Activated naive CD4-positive, alpha-beta T cell treated with anti-CD3 and anti-CD28 coated beads for 36 hours (primary cell): ENCODE measurements around the gene EVPLL. TPM values are rescaled to one million over a fixed set of nuclear protein-coding genes. Genes with fewer than 3 reads are reported as not detected.
A peak's percentile ranks its signal among the peaks of the same experiment; 100 is the strongest.
"Not testable (repeated sequence)": the region's sequence is repeated elsewhere in the genome, so short reads cannot be mapped to it uniquely, and the experiment has no call there.

Source experiments
- CTCF ChIA-PET: fragments of 350-600 bp; sonication (Branson Sonifier 250); formaldehyde crosslinking; loops from one replicate; lab custom pipeline; 2021; ENCODE audit warnings: antibody characterized with exemption; lab: Charles Lee
- DNase-seq: peaks from one replicate; pipeline ENCODE4 v3.0.0-alpha.2; 2020
- H3K27ac Mint-ChIP-seq: one replicate; pipeline ENCODE4 v1.8.0; 2021; ENCODE audit warnings: mild to moderate bottlenecking, mixed read lengths
- H3K27me3 Mint-ChIP-seq: one replicate; pipeline ENCODE4 v1.8.0; 2021; ENCODE audit warnings: low read depth, mixed read lengths
- H3K36me3 Mint-ChIP-seq: one replicate; pipeline ENCODE4 v1.8.0; 2021; ENCODE audit warnings: low read depth, mixed read lengths
- H3K4me1 Mint-ChIP-seq: one replicate; pipeline ENCODE4 v1.8.0; 2021; ENCODE audit warnings: low read depth, mixed read lengths
- H3K4me3 Mint-ChIP-seq: one replicate; pipeline ENCODE4 v1.8.0; 2021; ENCODE audit warnings: mild to moderate bottlenecking, moderate library complexity, mixed read lengths
- H3K9me3 Mint-ChIP-seq: one replicate; pipeline ENCODE4 v1.8.0; 2021; ENCODE audit warnings: mixed read lengths
- intact Hi-C: fragments of 100-400 bp; cut with micrococcal nuclease; formaldehyde crosslinking; loops from one replicate; pipeline ENCODE4 v1.15.1; 2023
- total RNA-seq, 2 experiments: library from RNA; stranded (reverse); gene quantifications; one replicate each; pipeline ENCODE4 v1.2.3, GENCODE V29; 2021

Gene EVPLL
- total RNA-seq, 2 experiments from 2014 or later = not detected

- intact Hi-C loops = no loop called here
- H3K9me3 Mint-ChIP-seq = no peaks in the 10 kb centered on the region
- no peak for DNase-seq
- peaks cover 2% of the 10 kb centered on the region for H3K36me3 Mint-ChIP-seq
- H3K4me1 Mint-ChIP-seq = peaks cover 4% of the 10 kb centered on the region
- CTCF ChIA-PET = no interaction called here
- H3K27me3 Mint-ChIP-seq = peaks cover 11% of the 10 kb centered on the region
- no peak overlapping the region for H3K27ac Mint-ChIP-seq
- no peak overlapping the region for H3K4me3 Mint-ChIP-seq
Observed at GRCh38 chr17:18381158-18381952, 3.8 kb downstream of the EVPLL start.

- Mint-ChIP-seq H3K4me3 (no peak overlapping the region), H3K27ac (no peak overlapping the region), H3K27me3 (peaks cover 11% of the 10 kb centered on the region), H3K4me1 (peaks cover 4% of the 10 kb centered on the region), H3K9me3 (no peaks in the 10 kb centered on the region), H3K36me3 (peaks cover 2% of the 10 kb centered on the region)
- CTCF ChIA-PET = no interaction called here
- no peak for DNase-seq
- intact Hi-C loops = no loop called here
Observed at GRCh38 chr17:18381953-18382245, 4.3 kb downstream of the EVPLL start.

DNA sequence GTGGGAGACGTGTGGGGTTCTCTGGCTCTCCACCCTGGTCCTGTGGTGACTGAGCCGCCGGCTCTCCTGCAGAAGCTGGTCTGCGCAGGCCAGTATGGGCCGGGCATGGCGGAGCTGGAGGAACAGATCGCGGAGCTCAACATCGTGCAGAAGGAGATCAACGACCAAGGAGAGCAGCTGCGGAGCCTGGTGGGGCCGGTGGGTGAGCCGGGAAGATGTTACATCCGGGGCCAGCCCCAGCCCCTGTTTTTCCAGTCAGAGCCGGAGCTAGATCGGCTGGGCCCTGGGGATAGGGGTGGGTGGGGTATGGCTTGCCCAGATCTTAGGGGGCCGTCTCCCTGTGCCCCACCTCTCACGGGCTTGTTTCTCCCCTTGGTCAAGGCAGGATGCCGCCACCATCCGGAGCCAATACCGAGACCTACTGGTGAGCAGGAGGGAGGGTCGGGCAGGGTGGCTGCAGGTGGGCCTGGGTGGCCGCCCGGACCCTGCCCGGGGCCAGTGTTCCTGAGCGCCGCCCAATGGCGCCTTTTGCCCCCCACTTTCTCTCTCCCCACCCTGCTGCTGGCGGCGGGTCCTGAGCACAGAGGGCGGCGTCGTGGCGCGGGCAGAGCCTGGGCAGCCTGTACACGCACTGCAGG is 5.0 kb downstream of the EVPLL start:
- CTCF ChIA-PET = no interaction called here
- H3K4me1 Mint-ChIP-seq = peaks cover 4% of the 10 kb centered on the region
- H3K4me3 Mint-ChIP-seq = no peak overlapping the region
- peaks cover 11% of the 10 kb centered on the region for H3K27me3 Mint-ChIP-seq
- peaks cover 2% of the 10 kb centered on the region for H3K36me3 Mint-ChIP-seq
- intact Hi-C loops = no loop called here
- DNase-seq = no peak
- no peaks in the 10 kb centered on the region for H3K9me3 Mint-ChIP-seq
- H3K27ac Mint-ChIP-seq = no peak overlapping the region

GRCh38 chr17:18383079-18383481 is 5.5 kb downstream of the EVPLL start:
- H3K4me1 Mint-ChIP-seq, H3K4me3 Mint-ChIP-seq, H3K27ac Mint-ChIP-seq, H3K36me3 Mint-ChIP-seq, H3K9me3 Mint-ChIP-seq, intact Hi-C loops: not testable (repeated sequence)
- CTCF ChIA-PET = interaction anchor here (0.6 to 0.8 kb wide), 2 partner anchors 12 to 34 kb away, joined by 3 to 4 read pairs; no protein-coding TSS in a partner anchor
- peak; percentile 34 for DNase-seq
- peaks cover 11% of the 10 kb centered on the region for H3K27me3 Mint-ChIP-seq

DNA sequence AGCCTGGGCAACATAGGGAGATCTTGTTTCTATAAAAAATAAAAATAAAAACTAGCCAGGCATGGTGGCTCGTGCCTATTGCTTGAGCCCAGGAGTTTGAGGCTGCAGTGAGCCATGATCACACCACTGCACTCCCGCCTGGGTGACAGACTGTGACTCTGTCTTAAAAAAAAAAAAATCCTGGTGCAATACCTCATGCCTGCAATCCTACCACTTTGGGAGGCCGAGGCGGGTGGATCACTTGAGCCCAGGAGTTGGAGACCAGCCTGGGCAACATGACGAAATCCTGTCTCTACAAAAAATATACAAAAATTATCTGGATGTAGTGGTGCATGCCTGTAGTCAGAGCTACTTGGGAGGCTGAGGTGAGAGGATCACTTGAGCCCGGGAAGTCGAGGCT is 6.7 kb downstream of the EVPLL start:
- H3K9me3 Mint-ChIP-seq, H3K27ac Mint-ChIP-seq, CTCF ChIA-PET, intact Hi-C loops, H3K36me3 Mint-ChIP-seq, DNase-seq, H3K4me3 Mint-ChIP-seq, H3K4me1 Mint-ChIP-seq: not testable (repeated sequence)
- H3K27me3 Mint-ChIP-seq = peaks cover 11% of the 10 kb centered on the region

DNA sequence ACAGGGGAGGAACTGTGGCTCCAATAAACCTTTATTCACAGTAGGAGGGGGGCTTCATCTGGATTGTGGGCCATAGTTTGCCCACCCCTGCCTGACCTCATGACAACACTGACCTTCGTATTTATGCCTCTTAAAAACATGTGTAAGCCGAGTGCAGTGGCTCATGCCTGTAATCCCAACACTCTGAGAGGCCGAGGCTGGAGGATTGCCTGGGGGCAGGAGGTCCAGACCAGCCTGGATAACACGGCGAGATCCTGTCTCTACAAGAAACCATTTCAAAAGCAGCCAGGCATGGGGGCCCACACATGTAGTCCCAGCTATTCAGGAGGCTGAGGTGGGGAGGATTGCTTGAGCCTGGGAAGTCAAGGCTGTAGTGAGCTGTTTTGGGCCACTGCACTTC is 10.0 kb downstream of the EVPLL start:
- H3K4me1 Mint-ChIP-seq, H3K27ac Mint-ChIP-seq, H3K9me3 Mint-ChIP-seq, CTCF ChIA-PET, H3K4me3 Mint-ChIP-seq, intact Hi-C loops, DNase-seq, H3K27me3 Mint-ChIP-seq, H3K36me3 Mint-ChIP-seq: not testable (repeated sequence)

DNA sequence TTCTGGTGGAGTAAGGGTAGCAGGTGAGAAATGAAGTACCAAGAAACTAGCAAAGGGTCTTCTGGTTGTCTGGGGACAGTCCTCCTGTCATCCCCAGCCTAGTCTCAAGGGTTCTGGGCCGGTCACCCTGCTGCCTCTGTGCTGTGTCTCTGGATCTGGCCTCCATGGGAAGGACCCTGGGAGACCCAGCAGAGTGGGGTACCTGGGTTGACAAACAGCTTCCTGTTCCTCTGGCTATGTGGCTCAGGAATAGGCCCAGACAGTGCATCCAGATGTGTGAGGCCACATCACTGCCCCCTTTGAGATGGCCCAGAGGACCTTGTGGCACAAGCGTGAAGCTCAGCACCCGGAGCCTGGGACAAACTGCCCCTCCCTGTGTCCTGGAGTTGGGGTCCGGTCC is 10.7 kb downstream of the EVPLL start:
- CTCF ChIA-PET, H3K4me1 Mint-ChIP-seq, H3K27ac Mint-ChIP-seq, H3K27me3 Mint-ChIP-seq, H3K36me3 Mint-ChIP-seq, H3K9me3 Mint-ChIP-seq, DNase-seq, intact Hi-C loops, H3K4me3 Mint-ChIP-seq: not testable (repeated sequence)

GRCh38 chr17:18388728-18389127 is 11.2 kb downstream of the EVPLL start:
- H3K4me3 Mint-ChIP-seq, intact Hi-C loops: not testable (repeated sequence)

DNA sequence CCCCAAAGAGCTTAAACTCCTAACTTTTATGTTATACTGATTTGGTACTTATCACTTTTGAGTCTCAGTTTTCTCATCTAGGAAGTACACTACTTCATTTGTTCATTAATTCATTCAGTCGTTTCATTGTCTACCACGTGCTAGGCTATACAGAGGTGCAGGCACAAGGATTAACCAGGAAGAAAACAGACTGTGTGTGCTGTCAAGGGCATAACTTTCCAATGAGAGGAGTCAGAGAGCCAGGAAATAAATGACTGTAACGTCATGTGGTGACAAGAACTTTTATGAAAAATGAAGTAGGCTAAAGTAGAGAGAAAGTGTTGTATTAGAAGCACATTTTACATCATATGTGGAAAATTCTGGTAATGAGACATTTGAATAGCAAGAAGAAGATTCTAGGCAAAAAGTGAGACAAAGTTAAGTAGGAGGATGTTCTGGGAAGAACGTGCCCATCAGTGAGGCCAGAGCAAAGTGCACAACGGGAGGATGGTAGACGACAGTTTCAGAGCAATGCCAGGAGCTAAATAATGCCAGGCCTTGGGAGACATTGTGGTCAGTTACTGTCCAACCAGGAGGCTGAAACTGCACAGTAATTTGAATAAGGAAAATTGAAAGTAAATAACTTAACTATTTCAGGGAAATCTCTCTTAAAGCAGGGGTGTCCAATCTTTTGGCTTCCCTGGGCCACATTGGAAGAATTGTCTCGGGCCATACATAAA is 24.5 kb downstream of the EVPLL start:
- intact Hi-C loops, H3K36me3 Mint-ChIP-seq, CTCF ChIA-PET, H3K9me3 Mint-ChIP-seq, H3K4me1 Mint-ChIP-seq, H3K27me3 Mint-ChIP-seq, H3K4me3 Mint-ChIP-seq, DNase-seq, H3K27ac Mint-ChIP-seq: not testable (repeated sequence)

More at GRCh38 chr17:18388728-18389127, 11.2 kb downstream of the EVPLL start:
- H3K9me3 Mint-ChIP-seq, CTCF ChIA-PET, H3K4me1 Mint-ChIP-seq, H3K36me3 Mint-ChIP-seq, DNase-seq, H3K27me3 Mint-ChIP-seq, H3K27ac Mint-ChIP-seq: not testable (repeated sequence)

GRCh38 chr17:18403166-18403565 is 25.6 kb downstream of the EVPLL start:
- H3K36me3 Mint-ChIP-seq, H3K27me3 Mint-ChIP-seq, DNase-seq, CTCF ChIA-PET, intact Hi-C loops, H3K9me3 Mint-ChIP-seq, H3K27ac Mint-ChIP-seq, H3K4me1 Mint-ChIP-seq, H3K4me3 Mint-ChIP-seq: not testable (repeated sequence)

GRCh38 chr17:18403604-18404003 is 26.0 kb downstream of the EVPLL start:
- H3K27ac Mint-ChIP-seq, H3K4me3 Mint-ChIP-seq, H3K4me1 Mint-ChIP-seq, H3K9me3 Mint-ChIP-seq, DNase-seq, H3K36me3 Mint-ChIP-seq, H3K27me3 Mint-ChIP-seq, intact Hi-C loops, CTCF ChIA-PET: not testable (repeated sequence)

DNA sequence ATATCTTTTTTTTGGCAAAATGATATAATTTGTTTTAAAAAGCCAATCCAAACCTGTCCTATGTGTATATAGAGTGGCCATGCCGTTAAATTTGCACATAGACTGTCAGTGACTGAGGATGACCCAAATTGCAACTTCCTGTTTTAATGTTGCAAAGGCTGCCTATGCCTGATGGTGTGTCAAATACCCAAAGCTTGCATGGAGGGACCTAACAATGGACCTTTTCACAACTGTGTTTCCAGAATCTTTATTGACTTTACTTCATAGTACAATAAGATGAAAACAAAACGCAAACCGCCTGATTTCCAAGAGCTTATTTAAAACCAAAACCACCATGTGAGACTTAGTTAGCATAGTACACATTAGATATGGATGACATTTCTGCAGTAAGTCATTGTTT is 31.3 kb downstream of the EVPLL start:
- H3K27me3 Mint-ChIP-seq, H3K27ac Mint-ChIP-seq, H3K9me3 Mint-ChIP-seq, intact Hi-C loops, H3K4me3 Mint-ChIP-seq, DNase-seq, H3K36me3 Mint-ChIP-seq, CTCF ChIA-PET: not testable (repeated sequence)
- peaks cover 19% of the 10 kb centered on the region for H3K4me1 Mint-ChIP-seq

DNA sequence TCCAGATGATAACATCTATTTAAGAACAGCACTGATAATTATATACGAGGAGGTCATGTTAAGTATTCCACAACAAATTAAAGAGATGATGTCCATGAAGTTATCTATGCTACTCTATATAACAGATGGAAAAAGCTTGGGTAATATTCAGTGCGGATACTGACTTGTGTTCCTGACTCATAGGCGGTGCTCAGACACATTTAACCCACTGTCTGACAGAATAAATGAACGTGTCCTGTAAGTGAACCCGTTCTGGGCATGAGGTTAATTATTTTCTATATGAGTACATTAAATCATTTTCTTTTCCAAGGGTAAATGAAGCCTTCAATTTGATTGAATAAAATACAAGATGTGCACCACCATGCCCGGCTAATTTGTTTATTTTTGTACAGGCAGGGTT is 31.7 kb downstream of the EVPLL start:
- H3K36me3 Mint-ChIP-seq, CTCF ChIA-PET, intact Hi-C loops, H3K27me3 Mint-ChIP-seq, DNase-seq, H3K9me3 Mint-ChIP-seq, H3K4me3 Mint-ChIP-seq, H3K27ac Mint-ChIP-seq: not testable (repeated sequence)
- peaks cover 19% of the 10 kb centered on the region for H3K4me1 Mint-ChIP-seq
